SK-N-MC (cell line): ENCODE data around the gene SNX11.

ENCODE experiments used
- EZH2 ChIP-seq: fragments of 200-600 bp; sonication (generic); IDR thresholded peaks from one replicate; pipeline ENCODE4 v1.6.1; 2017; ENCODE audit warnings: antibody characterized with exemption
- FOXP2 ChIP-seq: optimal IDR thresholded peaks from 2 replicates; pipeline ENCODE3; 2011; ENCODE audit warnings: mild to moderate bottlenecking, moderate library complexity; ENCODE audit not compliant: insufficient read depth; ENCODE audit errors: extremely low read length, control extremely low read depth
- POLR2AphosphoS5 ChIP-seq: IDR thresholded peaks from 2 replicates; pipeline ENCODE4 v1.6.1; 2012; ENCODE audit warnings: mild to moderate bottlenecking, low read depth, low read length, borderline replicate concordance

DNA sequence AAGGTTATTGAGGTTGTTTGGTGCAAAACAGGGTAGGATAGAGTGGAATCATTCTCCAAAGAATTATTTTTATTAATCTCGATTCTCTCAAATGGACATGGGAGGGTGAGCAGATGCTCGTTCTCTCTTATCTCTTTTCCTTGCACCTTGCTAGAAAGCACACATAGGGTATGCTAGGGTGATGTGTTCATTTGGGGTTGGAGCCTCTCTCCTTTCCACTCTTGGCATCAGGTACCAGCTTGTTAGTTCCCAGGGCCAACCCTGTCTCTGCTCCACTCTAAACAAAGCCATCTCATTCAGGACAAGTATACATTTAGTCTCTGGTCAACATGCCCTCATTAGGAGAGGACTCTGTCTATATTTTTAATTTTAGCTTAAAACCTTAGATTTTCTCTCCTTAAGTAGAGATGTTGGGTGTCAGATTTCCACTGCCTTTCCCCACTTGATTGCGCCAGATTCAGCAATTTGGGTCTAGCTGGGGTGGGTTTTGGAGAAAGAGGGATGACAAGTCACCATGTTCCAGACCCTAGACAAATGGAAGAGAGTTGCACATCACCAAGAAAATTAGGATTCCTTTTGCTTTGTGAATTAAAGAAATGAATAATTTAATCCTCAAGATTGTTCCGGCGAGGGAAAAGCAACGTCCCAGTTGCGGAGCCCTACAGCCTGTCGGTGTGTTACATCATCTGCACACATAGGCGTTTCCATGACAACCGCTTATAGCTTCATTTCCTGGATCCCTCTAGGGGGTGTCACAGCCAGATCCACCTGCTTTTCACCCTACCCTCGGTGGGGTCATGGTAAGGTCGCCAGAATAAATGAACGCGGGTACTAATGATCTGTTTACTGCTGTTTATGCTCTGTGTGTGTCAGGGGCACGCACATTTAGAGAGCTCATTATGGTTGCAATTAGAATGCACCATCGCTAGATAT is 41.6 kb downstream of the SNX11 start:
- TF ChIP-seq POLR2AphosphoS5 (no peak), EZH2 (no peak), FOXP2 (peak; percentile 11)
